Mesenchymal stem cell (in vitro differentiated cells and primary cell): ENCODE results near the gene MAP6.

Source experiments
- DNase-seq: peaks from one replicate; pipeline ENCODE4 v3.0.0-alpha.2; 2013
- H2AFZ ChIP-seq: one replicate; pipeline ENCODE4 v1.6.1; 2013; ENCODE audit warnings: low read depth, mild to moderate bottlenecking, control low read depth, inconsistent platforms, low read length, moderate library complexity
- H2AK5ac ChIP-seq: 2 replicates; pipeline ENCODE4 v1.6.1; 2013; ENCODE audit warnings: low read length, moderate library complexity, mild to moderate bottlenecking, inconsistent platforms; ENCODE audit not compliant: severe bottlenecking
- H2BK120ac ChIP-seq: one replicate; pipeline ENCODE4 v1.6.1; 2013; ENCODE audit warnings: low read depth, mild to moderate bottlenecking, inconsistent platforms, low read length, moderate library complexity
- H2BK12ac ChIP-seq, 2 experiments: one replicate each; pipeline ENCODE4 v1.6.1; 2013; ENCODE audit warnings: inconsistent platforms in 2 of 2, low read length in 2 of 2, mild to moderate bottlenecking in 2 of 2, moderate library complexity in 2 of 2, control low read depth in 1 of 2
- H2BK15ac ChIP-seq: one replicate; pipeline ENCODE4 v1.6.1; 2013; ENCODE audit warnings: mild to moderate bottlenecking, low read depth, inconsistent platforms; ENCODE audit not compliant: poor library complexity, severe bottlenecking
- H2BK5ac ChIP-seq: 2 replicates; pipeline ENCODE4 v1.6.1; 2013; ENCODE audit warnings: low read depth, mild to moderate bottlenecking, low read length, control low read depth, inconsistent platforms; ENCODE audit not compliant: poor library complexity, severe bottlenecking
- H3K14ac ChIP-seq, 2 experiments: one replicate each; pipeline ENCODE4 v1.6.1; 2013; ENCODE audit warnings: inconsistent platforms in 2 of 2, low read length in 2 of 2, control low read depth in 1 of 2, mild to moderate bottlenecking in 1 of 2, moderate library complexity in 1 of 2
- H3K18ac ChIP-seq, 2 experiments: one replicate each; pipeline ENCODE4 v1.6.1; 2013; ENCODE audit warnings: inconsistent platforms in 2 of 2, low read length in 2 of 2, control low read depth in 1 of 2, low read depth in 1 of 2, mild to moderate bottlenecking in 1 of 2
- H3K23ac ChIP-seq, 2 experiments: one replicate each; pipeline ENCODE4 v1.6.1; 2013; ENCODE audit warnings: inconsistent platforms in 2 of 2, low read length in 2 of 2, mild to moderate bottlenecking in 2 of 2, moderate library complexity in 2 of 2, control low read depth in 1 of 2
- H3K27ac ChIP-seq: 2 replicates; pipeline ENCODE4 v1.5.1; 2013; ENCODE audit warnings: mild to moderate bottlenecking, moderate library complexity, low read length, control low read depth, inconsistent platforms; ENCODE audit not compliant: poor library complexity, severe bottlenecking
- H3K27me3 ChIP-seq, 2 experiments: 2 replicates each; pipeline versions ENCODE4 v1.6.1 to v1.7.0; 2013; ENCODE audit warnings: low read length in 2 of 2, mild to moderate bottlenecking in 2 of 2, moderate library complexity in 2 of 2, control low read depth in 1 of 2, inconsistent platforms in 1 of 2; ENCODE audit not compliant: control insufficient read depth in 1 of 2, insufficient read depth in 1 of 2
- H3K36me3 ChIP-seq, 2 experiments: 2 replicates each; pipeline versions ENCODE4 v1.6.1 to v1.7.0; 2013; ENCODE audit warnings: low read length in 2 of 2, control low read depth in 1 of 2, inconsistent platforms in 1 of 2, low read depth in 1 of 2, mild to moderate bottlenecking in 1 of 2; ENCODE audit not compliant: insufficient read depth in 2 of 2, control insufficient read depth in 1 of 2
- H3K4ac ChIP-seq, 2 experiments: one replicate each; pipeline ENCODE4 v1.6.1; 2013; ENCODE audit warnings: inconsistent platforms in 2 of 2, low read length in 2 of 2, mild to moderate bottlenecking in 2 of 2, moderate library complexity in 2 of 2, control low read depth in 1 of 2, low read depth in 1 of 2
- H3K4me1 ChIP-seq: 2 replicates; pipeline ENCODE4 v1.6.1; 2013; ENCODE audit warnings: low read depth, low read length, control low read depth; ENCODE audit not compliant: control insufficient read depth, insufficient read depth
- H3K4me2 ChIP-seq: 2 replicates; pipeline ENCODE4 v1.6.1; 2013; ENCODE audit warnings: low read length, mild to moderate bottlenecking, inconsistent platforms; ENCODE audit not compliant: poor library complexity, severe bottlenecking
- H3K4me3 ChIP-seq, 2 experiments: 2 replicates each; pipeline versions ENCODE4 v1.5.1 to v1.7.0; 2013; ENCODE audit warnings: low read length in 2 of 2, mild to moderate bottlenecking in 2 of 2, control low read depth in 1 of 2, low read depth in 1 of 2; ENCODE audit not compliant: insufficient read depth in 1 of 2
- H3K79me1 ChIP-seq: replicated peaks from 2 replicates; pipeline ENCODE4 v1.6.1; 2013; ENCODE audit warnings: mild to moderate bottlenecking, control low read depth, low read length, inconsistent platforms; ENCODE audit not compliant: poor library complexity, severe bottlenecking
- H3K9ac ChIP-seq: 2 replicates; pipeline ENCODE4 v1.7.0; 2013; ENCODE audit warnings: mild to moderate bottlenecking, low read length, moderate library complexity
- H3K9me3 ChIP-seq: 2 replicates; pipeline ENCODE4 v1.7.0; 2013; ENCODE audit warnings: mild to moderate bottlenecking, low read length; ENCODE audit not compliant: control insufficient read depth
- H4K8ac ChIP-seq: one replicate; pipeline ENCODE4 v1.6.1; 2013; ENCODE audit warnings: inconsistent platforms, mild to moderate bottlenecking, low read length, moderate library complexity
- H4K91ac ChIP-seq: one replicate; pipeline ENCODE4 v1.6.1; 2013; ENCODE audit warnings: mild to moderate bottlenecking, low read length, inconsistent platforms
- WGBS: methylation state at CpG from one replicate; pipeline ENCODE4 v1.1.7; 2013; ENCODE audit warnings: mixed read lengths; 5-methylcytosine and 5-hydroxymethylcytosine counted together

Gene MAP6

GRCh38 chr11:75637998-75638397 is 30.8 kb downstream of the MAP6 start:
- Histone ChIP-seq H3K9ac (no peak overlapping the region), H2BK120ac (no peak overlapping the region), H3K27ac (no peak overlapping the region), H3K9me3 (no peaks in the 10 kb centered on the region), H3K4me2 (no peak overlapping the region), H3K23ac (no peak overlapping the region), H2BK15ac (no peak overlapping the region), H4K91ac (no peak overlapping the region), H3K79me1 (no peaks in the 10 kb centered on the region), H2AFZ (no peak overlapping the region), H3K18ac (no peak overlapping the region), H3K27me3 (peaks cover 0 to 30% of the 10 kb centered on the region in 2 experiments), H3K36me3 (no peaks in the 10 kb centered on the region), H2AK5ac (no peak overlapping the region), H3K4me1 (peaks cover 3% of the 10 kb centered on the region), H3K4ac (no peak overlapping the region), H3K14ac (no peak overlapping the region), H4K8ac (no peak overlapping the region), H3K4me3 (no peak overlapping the region), H2BK12ac (no peak overlapping the region), H2BK5ac (no peak overlapping the region)
- no peak for DNase-seq
- WGBS = 100% methylated on average over 1 of the region's 1 CpG

GRCh38 chr11:75635066-75635862 is 33.6 kb downstream of the MAP6 start:
- H3K14ac ChIP-seq = no peak overlapping the region
- DNase-seq = peak; percentile 19
- WGBS = 51% methylated on average over 16 of the region's 16 CpGs

GRCh38 chr11:75633409-75634066 is 35.3 kb downstream of the MAP6 start:
- no peak overlapping the region for H3K4me2 ChIP-seq
- no peak overlapping the region for H3K27ac ChIP-seq
- H3K4me1 ChIP-seq = no peaks in the 10 kb centered on the region
- no peak overlapping the region for H2AK5ac ChIP-seq
- H3K14ac ChIP-seq = no peak overlapping the region
- WGBS = 92% methylated on average over 8 of the region's 8 CpGs
- no peak overlapping the region for H3K9ac ChIP-seq
- no peak overlapping the region for H2BK15ac ChIP-seq
- no peak overlapping the region for H2BK5ac ChIP-seq
- H4K91ac ChIP-seq = no peak overlapping the region
- H3K4me3 ChIP-seq = no peak overlapping the region
- H2AFZ ChIP-seq = no peak overlapping the region
- H3K79me1 ChIP-seq = no peaks in the 10 kb centered on the region
- no peak overlapping the region for H3K18ac ChIP-seq
- no peak overlapping the region for H3K23ac ChIP-seq
- DNase-seq = no peak
- no peak overlapping the region for H4K8ac ChIP-seq
- no peak overlapping the region for H2BK120ac ChIP-seq
- no peaks in the 10 kb centered on the region for H3K9me3 ChIP-seq
- no peak overlapping the region for H3K4ac ChIP-seq
- H2BK12ac ChIP-seq = no peak overlapping the region
- no peaks in the 10 kb centered on the region for H3K36me3 ChIP-seq
- peaks cover 0 to 50% of the 10 kb centered on the region in 2 experiments for H3K27me3 ChIP-seq

More at GRCh38 chr11:75635066-75635862, 33.6 kb downstream of the MAP6 start:
- Histone ChIP-seq H2BK120ac (no peak overlapping the region), H2BK5ac (no peak overlapping the region), H3K9ac (peak overlapping the region; percentile 74), H3K4me2 (no peak overlapping the region), H3K23ac (no peak overlapping the region), H3K79me1 (no peaks in the 10 kb centered on the region), H3K9me3 (no peaks in the 10 kb centered on the region), H3K27me3 (peaks cover 0 to 46% of the 10 kb centered on the region in 2 experiments), H4K91ac (no peak overlapping the region), H3K4ac (no peak overlapping the region), H3K27ac (no peak overlapping the region), H3K4me1 (peaks cover 3% of the 10 kb centered on the region), H2BK15ac (no peak overlapping the region), H3K4me3 (peak overlapping the region in 1 of 2 experiments; percentile 51), H3K18ac (peak overlapping the region; percentile 30 to 41), H3K36me3 (no peaks in the 10 kb centered on the region), H2AFZ (no peak overlapping the region), H2AK5ac (no peak overlapping the region), H4K8ac (peak overlapping the region; percentile 78), H2BK12ac (no peak overlapping the region)

GRCh38 chr11:75632962-75633361 is 35.9 kb downstream of the MAP6 start:
- 56% methylated on average over 1 of the region's 2 CpGs for WGBS
- Histone ChIP-seq H3K14ac (no peak overlapping the region), H2BK15ac (no peak overlapping the region)

More at GRCh38 chr11:75632962-75633361, 35.9 kb downstream of the MAP6 start:
- no peak overlapping the region for H3K23ac ChIP-seq
- H2AFZ ChIP-seq = no peak overlapping the region
- no peaks in the 10 kb centered on the region for H3K9me3 ChIP-seq
- no peaks in the 10 kb centered on the region for H3K79me1 ChIP-seq
- no peak overlapping the region for H3K18ac ChIP-seq
- H2BK120ac ChIP-seq = no peak overlapping the region
- no peak overlapping the region for H3K4me3 ChIP-seq
- peak; percentile 9 for DNase-seq
- no peak overlapping the region for H3K4ac ChIP-seq
- no peak overlapping the region for H4K8ac ChIP-seq
- H2AK5ac ChIP-seq = no peak overlapping the region
- H2BK5ac ChIP-seq = no peak overlapping the region
- H3K27ac ChIP-seq = no peak overlapping the region
- no peak overlapping the region for H2BK12ac ChIP-seq
- no peak overlapping the region for H3K4me2 ChIP-seq
- H3K27me3 ChIP-seq = peaks cover 0 to 46% of the 10 kb centered on the region in 2 experiments
- H3K36me3 ChIP-seq = no peaks in the 10 kb centered on the region
- H4K91ac ChIP-seq = no peak overlapping the region
- H3K9ac ChIP-seq = no peak overlapping the region
- peaks cover 1% of the 10 kb centered on the region for H3K4me1 ChIP-seq
